Left ventricle myocardium inferior (tissue), 1 donor: ENCODE measurements around the gene ZRANB1. TPM values are rescaled to one million over a fixed set of nuclear protein-coding genes. Genes with fewer than 3 reads are reported as not detected.
A peak's percentile ranks its signal among the peaks of the same experiment; 100 is the strongest.

Experiments
- DNase-seq: peaks from one replicate; pipeline ENCODE4 v3.0.0-alpha.2; 2020
- H3K27ac ChIP-seq: fragments of 200-600 bp; replicated peaks from 2 replicates; pipeline ENCODE4 v1.8.0; 2021
- H3K27me3 ChIP-seq: fragments of 200-600 bp; 2 replicates; pipeline ENCODE4 v1.8.0; 2021; ENCODE audit warnings: low read depth
- H3K36me3 ChIP-seq: fragments of 200-600 bp; 2 replicates; pipeline ENCODE4 v1.8.0; 2021
- H3K4me1 ChIP-seq: fragments of 200-600 bp; 2 replicates; pipeline ENCODE4 v1.8.0; 2021
- H3K4me3 ChIP-seq: fragments of 200-600 bp; 2 replicates; pipeline ENCODE4 v1.8.0; 2021; ENCODE audit warnings: mild to moderate bottlenecking, moderate library complexity
- H3K9me3 ChIP-seq: fragments of 200-600 bp; replicated peaks from 2 replicates; pipeline ENCODE4 v1.8.0; 2021
- CTCF ChIP-seq: fragments of 200-600 bp; IDR thresholded peaks from 2 replicates; pipeline ENCODE4 v1.8.0; 2021; ENCODE audit warnings: antibody characterized with exemption, mild to moderate bottlenecking, borderline replicate concordance
- intact Hi-C: fragments of 100-400 bp; cut with micrococcal nuclease; formaldehyde crosslinking; loops from one replicate; pipeline ENCODE4 v1.11.0; 2022
- total RNA-seq: library from RNA; stranded (reverse); fragmentation: NEBNext Ultra II Directional; extraction: Animal tissue kit (Norgen Biotek cat#: 25700); gene quantifications from one replicate; pipeline ENCODE4 v1.2.1, GENCODE V29; 2021
- donor health status: DM: no; HTN: yes; CAD: no; lungs with severe emphysema.

The ZRANB1 gene
- total RNA-seq, 1 donor from 2014 or later = 25.3 TPM

DNA sequence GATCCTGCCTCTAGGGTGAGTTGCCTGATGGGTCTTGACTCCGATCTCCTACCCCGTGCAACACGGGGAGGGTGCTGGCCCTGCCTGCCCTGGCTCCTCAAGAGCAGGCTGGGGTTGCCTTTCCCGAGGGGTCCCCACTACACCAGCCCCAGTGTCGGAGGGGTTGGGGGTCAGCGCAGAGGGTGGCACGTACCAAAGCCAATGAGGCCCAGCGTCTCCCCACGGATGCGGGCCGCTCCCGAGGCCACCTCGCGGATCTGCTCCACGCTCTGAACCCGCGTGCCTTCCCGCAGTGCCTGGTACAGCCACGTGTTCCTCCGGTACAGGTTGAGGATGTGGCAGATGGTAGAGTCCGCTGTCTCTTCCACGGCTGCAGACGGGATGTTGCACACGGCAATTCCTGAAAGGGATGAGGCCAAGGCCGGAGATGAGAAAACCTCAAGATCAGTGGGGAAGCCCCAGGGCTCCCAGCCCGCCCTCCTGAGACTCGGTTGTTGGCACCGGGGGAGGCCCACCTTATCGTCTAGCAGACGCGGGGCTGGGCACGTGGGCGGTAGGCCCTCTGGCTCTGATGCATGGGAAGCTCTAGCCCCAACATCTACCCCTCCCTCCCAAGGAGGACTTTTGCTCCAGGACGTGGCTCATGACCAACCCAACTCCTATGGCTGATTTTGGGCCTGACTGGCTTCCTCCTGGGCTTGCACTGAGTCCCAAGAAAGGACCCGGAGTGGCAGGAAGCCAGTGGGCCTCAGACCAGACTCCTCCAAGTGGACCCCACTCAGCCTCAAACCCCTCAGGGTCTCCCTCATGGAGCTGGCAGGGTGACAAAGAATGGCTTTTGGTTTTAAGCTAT, 56.1 kb downstream of the ZRANB1 start:
- peaks cover 55% of the 10 kb centered on the region for H3K4me1 ChIP-seq
- DNase-seq = peak; percentile 15
- intact Hi-C loops = loop anchor here (10.0 kb wide), 1 partner anchor 47 kb away; no protein-coding TSS in a partner anchor
- no peak for TF ChIP-seq CTCF
- H3K27ac ChIP-seq = peak overlapping the region; percentile 74
- H3K36me3 ChIP-seq = peaks cover 72% of the 10 kb centered on the region
- no peaks in the 10 kb centered on the region for H3K9me3 ChIP-seq
- no peak overlapping the region for H3K4me3 ChIP-seq
- no peaks in the 10 kb centered on the region for H3K27me3 ChIP-seq

DNA sequence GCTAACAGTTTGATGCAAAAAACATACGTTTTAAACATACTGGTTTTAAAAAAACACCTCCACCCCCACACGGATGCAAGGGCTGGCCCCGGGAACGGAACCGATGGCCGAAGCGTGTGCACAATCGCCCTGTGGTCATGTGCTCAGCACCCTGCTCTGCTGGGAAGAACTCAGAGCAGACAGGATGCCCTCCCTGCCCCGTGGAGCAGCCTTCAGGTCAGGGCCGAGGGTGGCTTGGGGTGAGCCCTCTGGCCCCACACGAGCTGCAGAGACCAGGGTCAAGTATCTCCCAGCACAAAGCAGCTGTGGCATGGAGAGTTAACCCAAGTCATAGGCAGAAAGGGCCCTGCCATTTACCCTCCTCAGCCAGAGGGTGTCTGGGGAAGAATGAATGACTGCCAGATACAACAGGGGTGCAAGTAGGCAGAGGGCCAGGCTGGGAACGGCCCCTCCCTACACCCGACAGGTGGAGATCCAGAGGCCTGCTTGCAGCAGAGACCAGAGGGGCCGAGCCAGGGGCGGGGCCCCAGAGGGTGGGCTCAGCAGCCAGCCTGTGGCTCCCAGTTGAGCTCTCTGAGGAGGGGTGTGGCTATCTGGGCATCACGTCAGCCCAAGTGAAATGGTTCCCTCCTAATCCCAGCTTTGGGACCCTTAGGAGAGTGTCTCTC, 56.8 kb downstream of the ZRANB1 start:
- Histone ChIP-seq H3K9me3 (no peaks in the 10 kb centered on the region), H3K4me3 (no peak overlapping the region), H3K36me3 (peaks cover 65% of the 10 kb centered on the region), H3K27ac (peak overlapping the region; percentile 74), H3K27me3 (no peaks in the 10 kb centered on the region), H3K4me1 (peaks cover 53% of the 10 kb centered on the region)
- peak; percentile 22 for DNase-seq
- intact Hi-C loops = loop anchor here (10.0 kb wide), 1 partner anchor 46 kb away; no protein-coding TSS in a partner anchor
- TF ChIP-seq CTCF = no peak

GRCh38 chr10:124999433-125000365, 57.8 kb downstream of the ZRANB1 start:
- Histone ChIP-seq H3K27ac (peak overlapping the region; percentile 74), H3K9me3 (no peaks in the 10 kb centered on the region), H3K4me1 (peaks cover 60% of the 10 kb centered on the region), H3K4me3 (no peak overlapping the region), H3K27me3 (no peaks in the 10 kb centered on the region), H3K36me3 (peaks cover 56% of the 10 kb centered on the region)
- DNase-seq = peak; percentile 47
- intact Hi-C loops = loop anchor here (10.0 kb wide), 1 partner anchor 45 kb away; no protein-coding TSS in a partner anchor
- TF ChIP-seq CTCF = no peak

GRCh38 chr10:125000366-125001312, 58.7 kb downstream of the ZRANB1 start:
- TF ChIP-seq CTCF = peak; percentile 38
- no peak overlapping the region for H3K4me3 ChIP-seq
- peak overlapping the region; percentile 74 for H3K27ac ChIP-seq
- no peaks in the 10 kb centered on the region for H3K9me3 ChIP-seq
- peaks cover 47% of the 10 kb centered on the region for H3K36me3 ChIP-seq
- intact Hi-C loops = no loop called here
- no peaks in the 10 kb centered on the region for H3K27me3 ChIP-seq
- DNase-seq = peak; percentile 16
- H3K4me1 ChIP-seq = peaks cover 70% of the 10 kb centered on the region
